HG03095 (cell line): ENCODE measurements around the gene DHRS11.

ENCODE experiments used
- ATAC-seq: cut with Tn5 transposase; IDR thresholded peaks from one replicate; pipeline ENCODE4 v1.9.1; 2021; ENCODE audit warnings: moderate library complexity; ENCODE audit not compliant: unreplicated experiment

The DHRS11 gene, protein sequence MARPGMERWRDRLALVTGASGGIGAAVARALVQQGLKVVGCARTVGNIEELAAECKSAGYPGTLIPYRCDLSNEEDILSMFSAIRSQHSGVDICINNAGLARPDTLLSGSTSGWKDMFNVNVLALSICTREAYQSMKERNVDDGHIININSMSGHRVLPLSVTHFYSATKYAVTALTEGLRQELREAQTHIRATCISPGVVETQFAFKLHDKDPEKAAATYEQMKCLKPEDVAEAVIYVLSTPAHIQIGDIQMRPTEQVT

DNA sequence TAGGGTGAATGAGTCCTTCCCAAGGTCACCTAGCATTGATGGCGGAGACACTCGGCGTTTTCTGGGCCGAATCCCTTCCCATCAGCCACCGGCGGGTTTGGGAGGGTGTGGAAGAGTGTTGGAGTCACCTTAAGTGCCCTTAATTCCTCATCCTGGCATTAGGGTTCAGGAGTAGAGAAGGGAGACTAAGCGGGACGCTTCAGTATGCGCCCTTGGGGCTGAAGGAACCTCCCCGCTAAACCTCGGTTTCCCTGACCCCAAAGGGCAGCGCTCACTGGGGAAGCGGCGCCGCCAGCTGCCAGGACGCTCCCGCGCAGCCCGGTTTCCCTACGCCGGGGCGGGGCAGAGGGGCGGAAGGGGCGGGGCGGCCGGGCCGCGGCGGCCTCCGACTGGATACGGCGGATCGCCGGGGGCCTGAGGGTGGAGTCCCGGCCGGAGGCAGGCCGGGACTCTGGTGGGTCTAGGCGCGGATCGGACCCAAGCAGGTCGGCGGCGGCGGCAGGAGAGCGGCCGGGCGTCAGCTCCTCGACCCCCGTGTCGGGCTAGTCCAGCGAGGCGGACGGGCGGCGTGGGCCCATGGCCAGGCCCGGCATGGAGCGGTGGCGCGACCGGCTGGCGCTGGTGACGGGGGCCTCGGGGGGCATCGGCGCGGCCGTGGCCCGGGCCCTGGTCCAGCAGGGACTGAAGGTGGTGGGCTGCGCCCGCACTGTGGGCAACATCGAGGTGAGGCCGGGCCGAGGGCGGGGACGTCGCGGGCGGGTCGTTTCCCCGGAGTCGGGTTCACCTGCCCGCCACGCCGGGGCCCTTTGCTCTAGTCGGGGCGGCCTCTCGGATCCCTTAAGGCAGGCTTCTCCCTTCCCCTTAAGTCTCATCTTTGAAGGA is at the start of gene DHRS11:
Gene DHRS11, plus strand, starts transcription at position 446 of the 882 bp plus-strand sequence. Its CDS starts 131 bp downstream, at position 577.
- ATAC-seq = peak; percentile 74

DNA sequence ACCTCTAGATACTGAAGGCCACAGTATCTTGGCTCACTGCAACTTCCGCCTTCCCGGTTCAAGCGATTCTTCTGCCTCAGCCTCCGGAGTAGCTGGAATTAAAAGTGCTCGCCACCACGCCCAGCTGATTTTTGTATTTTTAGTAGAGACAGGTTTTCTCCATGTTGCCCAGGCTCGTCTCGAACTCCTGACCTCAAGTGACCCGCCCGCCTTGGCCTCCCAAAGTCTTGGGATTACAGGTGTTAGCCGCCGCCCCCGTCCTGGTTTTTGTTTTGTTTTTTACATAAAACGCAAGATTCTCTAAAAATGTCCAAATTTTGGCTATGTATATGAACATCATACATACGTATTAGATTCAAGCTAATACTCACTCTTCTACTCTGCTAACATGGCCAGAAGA is 48.9 kb upstream of the DHRS11 start:
- no peak for ATAC-seq

DNA sequence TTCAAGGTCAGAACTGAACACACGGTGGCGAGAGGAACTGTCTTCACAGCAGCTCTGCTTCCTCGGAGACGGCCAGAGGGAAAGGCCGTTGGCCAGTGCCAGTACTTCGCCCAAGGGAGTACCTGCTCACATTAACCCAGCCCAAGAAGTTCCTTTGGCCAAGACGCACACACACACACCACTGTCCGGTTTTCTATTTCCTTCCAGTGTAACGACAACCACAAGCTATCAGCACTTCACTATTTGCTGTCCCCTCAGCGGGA is 47.7 kb upstream of the DHRS11 start:
- peak; percentile 12 for ATAC-seq

DNA sequence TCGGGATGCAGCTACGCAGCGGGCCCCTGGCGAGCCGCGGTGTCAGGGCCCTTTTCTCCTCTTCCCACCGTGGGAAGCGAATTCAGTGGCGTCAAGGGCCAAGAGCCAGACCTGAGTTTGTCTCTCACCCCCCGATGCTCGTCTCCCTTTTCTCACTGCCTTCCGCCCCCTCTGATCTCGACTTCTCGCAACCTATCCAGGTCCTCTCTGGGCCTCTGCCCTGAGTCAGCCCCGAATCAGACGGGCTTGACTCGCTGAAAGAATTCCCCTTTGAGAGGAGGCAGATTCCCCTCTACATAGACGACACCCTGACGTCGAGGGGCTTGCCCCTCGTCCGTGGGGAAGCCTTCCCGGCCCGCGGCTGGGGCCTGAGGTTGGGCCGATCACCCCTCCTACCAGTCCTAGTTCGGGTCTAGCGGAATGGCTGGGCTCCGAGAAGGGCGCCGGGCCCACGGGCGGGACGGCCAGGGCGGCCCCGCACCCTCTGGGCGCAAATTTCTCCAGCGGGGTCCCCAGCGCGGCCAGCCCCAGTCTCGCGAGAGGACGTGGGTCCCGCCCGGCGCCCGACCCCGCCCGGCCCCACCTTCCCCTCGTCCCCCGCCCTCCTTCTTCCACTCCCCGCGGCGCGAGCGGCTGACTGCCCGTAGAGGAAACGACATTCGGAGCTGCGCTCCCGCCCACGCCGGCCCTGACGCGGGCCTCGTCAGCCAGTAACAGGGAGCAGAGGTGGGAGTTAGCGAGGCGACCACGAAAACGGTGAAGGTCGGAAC is 47.2 kb upstream of the DHRS11 start, which contains the start of gene GGNBP2:
Gene GGNBP2, plus strand, starts transcription at position 613 of the 770 bp plus-strand sequence. CDS start 806 bp downstream, outside the sequence.
- ATAC-seq = peak; percentile 39

DNA sequence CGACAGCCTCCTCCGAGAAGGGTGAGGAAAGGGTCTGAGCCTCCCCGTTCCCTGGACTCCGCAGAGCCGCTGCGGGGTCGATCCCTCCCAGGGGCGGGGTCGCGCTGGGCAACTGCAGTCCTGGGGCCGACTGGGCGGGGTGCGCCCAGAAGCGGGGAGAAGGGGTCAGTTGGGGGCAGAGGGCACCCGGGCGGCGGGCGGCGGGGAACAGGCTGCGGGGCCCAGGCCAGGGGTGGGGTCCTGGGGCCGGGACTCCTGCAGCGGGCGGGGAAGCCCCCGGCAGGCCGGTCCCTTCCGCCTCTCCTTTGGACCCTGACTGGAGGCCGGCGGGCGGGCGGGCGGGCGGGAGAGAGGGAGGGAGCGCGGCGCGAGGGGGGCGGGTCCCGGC is 46.6 kb upstream of the DHRS11 start:
- peak; percentile 23 for ATAC-seq

DNA sequence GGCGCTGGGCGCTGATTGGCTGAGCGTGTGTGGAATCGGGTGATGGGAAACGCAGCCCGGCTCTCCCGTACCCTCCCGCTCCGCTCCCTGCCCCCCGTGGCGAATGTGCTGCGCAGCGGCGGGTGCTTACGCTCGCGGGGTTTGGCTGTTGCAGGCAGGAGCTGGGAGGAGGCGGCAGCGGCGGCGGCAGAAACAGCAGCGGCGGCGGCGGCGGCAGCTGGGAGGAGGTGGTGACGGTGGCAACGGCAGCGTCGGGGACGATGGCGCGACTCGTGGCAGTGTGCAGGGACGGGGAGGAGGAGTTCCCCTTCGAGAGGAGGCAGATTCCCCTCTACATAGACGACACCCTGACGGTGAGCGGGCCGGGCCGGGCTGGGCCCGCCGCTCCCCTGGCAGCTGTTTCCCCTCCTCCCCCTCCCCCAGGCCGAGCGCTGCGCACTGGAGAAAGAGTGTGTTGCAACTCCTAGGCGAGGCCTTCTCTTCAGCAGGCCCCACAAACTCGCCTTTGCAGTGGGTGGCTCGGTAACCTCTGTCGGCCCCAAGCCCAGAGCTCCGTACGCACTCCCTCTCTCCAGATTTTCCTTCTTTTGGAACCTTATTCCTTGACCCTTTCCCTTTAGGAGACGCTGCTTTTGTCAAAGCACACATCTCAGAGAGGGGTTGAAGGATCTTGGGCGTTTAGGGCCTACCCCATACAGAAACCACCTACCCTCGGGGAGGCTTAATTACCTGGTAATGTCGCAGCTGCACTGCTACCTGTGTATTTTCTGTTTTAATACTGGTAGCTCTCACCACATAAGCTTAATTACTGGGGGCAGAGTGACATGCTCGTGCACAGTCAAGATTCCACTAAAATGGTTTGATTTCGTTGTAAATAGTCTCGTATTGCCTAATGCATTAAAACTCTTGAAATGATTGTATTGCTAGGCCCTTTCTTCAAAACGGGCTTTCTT is 45.9 kb upstream of the DHRS11 start:
- ATAC-seq = peak; percentile 62

DNA sequence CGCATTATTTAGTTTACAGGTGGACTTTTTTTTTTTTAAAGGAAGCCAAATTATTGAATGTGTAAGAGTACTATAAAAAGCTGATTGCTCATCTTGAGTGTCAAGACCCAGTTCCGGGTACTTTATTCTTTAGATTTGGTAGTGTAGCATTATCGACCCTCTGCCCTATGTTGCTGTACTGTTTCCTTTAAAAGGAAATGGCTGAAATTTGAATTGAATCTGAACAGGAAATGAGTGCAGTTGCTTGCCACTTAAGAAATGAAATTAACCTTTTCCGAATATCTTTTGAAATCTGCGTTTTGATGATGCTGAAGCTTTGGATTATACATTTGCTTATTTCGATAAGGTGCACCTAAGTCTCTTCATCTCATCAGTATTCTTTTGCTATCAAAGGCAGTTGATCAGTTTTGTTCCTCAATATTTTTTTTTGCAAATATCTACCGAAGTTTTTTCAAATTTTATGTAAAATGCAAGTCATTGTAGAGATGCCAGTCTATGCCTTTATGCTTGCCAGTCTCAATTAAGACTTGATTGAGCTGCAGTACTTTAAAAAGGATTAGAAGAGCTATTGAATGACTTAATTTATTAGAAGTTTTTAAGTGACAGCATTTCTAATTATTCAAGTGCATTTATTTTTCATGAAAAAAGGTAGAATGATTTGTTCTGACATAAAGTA is 45.1 kb upstream of the DHRS11 start:
- ATAC-seq = no peak

DNA sequence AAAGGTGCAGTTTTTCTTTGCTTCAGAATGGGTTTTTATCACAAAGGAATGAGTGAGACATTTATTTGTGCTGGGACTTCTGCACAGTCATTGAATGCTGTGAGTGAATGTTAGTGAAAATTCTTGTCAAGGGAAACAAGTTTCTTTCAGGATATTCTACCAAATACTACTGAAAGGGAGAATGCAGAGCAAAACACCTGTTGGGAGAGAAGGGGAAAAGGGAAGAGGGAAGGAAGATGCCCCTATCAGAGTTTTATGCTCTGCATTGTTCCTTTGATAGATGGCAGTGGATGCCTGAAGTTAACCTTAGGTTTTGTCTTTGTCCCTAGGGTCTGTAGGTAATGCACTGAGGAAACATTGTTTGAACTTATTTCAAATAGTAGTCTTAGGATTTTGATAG is 43.9 kb upstream of the DHRS11 start:
- no peak for ATAC-seq

DNA sequence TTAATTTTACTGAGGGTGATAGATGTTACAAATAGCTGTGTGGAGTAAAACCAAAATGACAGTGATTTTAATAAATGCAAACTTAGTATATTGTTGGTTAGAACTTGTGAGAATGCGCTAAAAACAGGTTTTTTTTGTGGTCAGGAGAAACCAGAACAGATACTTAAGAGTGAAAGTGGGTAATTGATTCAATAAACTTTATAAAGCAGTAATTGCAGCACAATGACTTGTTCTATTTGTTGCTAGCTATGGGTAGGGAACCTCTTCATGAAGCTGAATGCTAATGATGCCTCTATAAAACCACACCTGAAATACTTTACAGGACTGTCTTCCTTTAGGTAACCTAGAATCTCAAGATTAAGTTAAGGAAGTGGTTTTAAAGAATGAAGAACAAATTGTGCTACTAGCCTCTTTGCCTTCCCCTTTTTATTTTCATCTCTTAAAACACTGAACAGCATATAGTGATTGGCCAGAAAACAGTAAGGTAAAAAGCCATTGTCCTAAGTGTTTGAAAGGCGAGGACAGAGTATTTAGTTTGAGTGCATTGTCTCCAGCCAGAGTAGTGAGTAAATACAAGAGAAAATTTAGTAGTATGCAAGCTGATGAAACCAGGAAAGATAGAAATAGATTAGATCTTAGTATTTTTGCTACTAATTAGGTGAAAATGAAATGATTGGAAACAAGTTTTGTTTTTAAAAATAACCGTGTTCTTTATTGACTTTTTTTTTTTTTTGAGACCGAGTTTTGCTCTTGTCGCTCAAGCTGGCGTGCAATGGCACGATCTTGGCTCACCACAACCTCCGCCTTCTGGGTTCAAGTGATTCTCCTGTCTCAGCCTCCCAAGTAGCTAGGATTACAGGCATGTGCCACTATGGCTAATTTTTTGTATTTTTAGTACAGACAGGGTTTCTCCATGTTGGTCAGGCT is 40.9 kb upstream of the DHRS11 start:
- ATAC-seq = no peak

DNA sequence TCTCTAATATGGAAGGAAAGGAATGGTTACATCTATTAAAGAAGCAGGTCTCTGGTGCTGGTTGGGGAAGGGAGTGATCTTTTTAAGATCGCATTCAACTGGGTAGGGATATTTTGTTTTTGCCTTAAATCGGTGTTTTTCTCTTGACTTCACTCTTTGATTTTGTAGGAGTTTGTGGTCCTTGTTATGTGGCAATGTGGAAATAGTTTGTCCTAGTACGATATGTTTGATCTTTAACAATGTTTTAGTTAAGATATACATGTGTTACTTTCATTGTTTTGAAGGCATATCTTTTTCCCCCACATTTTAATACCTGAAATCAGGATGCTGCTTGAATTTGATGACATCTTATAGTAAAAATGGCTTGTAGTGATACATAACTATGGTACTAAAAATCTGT is 38.2 kb upstream of the DHRS11 start:
- ATAC-seq = no peak

DNA sequence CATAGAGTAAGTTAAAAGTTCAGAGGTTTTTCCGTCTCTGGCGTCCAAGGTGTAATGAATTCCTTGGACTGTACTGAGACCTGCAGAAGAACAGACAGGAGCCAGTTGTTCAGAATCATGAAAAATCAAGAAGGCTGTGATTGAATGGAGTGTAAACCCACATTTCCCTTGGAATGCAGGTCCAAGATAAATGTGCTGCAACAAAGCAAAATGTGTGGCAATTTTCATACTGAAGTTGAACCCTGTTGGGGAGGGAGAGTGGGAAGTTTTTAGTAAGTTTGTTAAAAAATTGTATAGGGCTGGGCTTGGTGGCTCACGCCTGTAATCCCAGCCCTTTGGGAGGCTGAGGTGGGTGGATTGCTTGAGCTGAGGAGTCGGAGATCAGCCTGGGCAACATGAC is 25.6 kb upstream of the DHRS11 start:
- ATAC-seq = no peak

DNA sequence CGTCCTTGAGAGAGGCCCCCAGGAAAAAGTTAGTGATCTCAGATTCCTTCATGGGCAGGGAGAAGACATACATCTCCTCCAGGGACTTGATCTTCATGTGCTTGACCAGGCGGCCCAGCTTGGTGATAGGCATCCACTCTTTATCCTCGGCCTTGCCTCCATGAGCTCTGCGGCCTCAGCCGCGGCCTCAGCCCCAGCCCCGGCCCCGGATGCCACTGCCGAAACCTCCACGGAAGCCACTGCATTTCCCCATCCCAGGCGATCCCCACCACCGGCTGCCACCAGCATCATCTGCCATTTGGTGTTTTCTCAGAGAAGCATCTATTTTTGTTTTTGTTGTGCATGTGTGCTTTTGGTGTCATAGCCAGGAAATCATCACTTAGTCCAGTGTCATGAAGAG is 16.7 kb upstream of the DHRS11 start:
- no peak for ATAC-seq

DNA sequence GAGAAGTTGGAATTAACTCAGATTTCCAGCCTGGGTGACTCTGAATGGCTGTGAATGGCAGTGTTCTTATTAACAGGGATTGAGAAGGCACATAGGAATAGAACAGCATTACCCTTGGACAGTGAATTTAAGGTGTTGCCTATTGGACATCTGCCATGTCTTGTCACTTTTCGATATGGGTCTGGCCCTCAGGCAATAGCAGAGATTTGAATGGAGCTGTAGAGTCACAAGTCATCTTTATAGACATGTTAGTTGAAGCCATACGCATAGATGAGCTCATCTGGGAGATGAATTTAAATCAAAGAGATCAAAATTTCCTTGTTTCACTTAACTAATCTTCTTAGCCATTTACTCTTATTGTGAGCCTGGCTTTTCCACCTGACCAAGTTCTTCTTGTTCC is 14.9 kb upstream of the DHRS11 start:
- ATAC-seq = no peak

DNA sequence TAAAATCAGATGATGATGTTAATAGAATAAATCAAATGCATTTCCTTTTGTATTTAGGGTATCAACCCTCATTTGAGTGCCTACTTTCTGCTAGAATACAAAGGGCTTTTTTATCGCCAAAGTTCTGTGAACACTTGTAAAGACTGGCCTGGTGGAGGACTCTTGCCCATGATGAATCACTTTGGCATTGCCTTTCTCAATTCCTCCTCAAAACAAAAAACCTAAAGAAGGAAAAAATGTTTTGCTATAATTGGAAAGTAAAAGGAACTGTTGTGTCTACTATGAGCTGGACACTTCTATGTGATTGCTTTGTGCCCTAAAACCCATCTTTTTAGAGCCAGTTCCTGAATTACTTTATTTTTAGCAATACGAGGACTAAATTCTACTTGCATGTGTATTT is 13.0 kb upstream of the DHRS11 start:
- ATAC-seq = no peak

DNA sequence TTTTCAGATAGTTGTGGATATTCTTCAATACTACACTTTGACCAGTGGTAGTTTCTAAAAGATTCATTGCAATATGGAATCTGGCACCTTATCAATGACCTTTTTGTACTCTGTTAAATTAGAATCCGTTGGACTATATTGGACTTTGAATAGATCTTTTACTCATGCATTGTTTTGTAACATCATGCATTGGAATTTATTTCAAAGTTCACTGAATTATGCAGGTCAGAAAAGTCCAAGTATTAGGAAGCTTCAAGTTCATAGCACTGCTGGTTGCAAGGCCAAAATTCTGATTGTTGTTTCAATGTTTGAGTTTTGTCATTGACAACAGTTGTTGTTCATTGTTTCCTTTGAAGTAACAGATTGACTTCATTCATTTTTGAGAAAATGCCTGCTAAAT is 7.9 kb upstream of the DHRS11 start:
- ATAC-seq = no peak

DNA sequence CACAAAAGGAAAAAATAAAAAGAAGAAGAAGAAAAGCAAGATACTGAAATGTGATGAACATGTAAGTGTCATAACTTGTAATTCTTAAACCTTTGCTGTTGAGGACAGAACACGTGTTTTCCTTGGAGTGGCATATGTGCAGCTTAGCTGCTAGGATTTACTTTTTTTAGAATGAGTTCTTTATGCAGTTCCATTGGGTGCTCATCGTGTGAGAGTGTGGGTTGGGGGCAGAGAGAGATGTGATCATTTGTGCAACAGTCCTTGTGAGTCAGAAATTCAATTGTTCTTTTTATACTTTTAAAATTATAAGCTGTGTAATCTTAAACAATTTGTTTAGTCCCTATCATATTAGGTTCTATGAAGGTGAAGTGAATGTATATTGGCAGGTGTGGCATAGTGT is 5.5 kb upstream of the DHRS11 start:
- no peak for ATAC-seq

DNA sequence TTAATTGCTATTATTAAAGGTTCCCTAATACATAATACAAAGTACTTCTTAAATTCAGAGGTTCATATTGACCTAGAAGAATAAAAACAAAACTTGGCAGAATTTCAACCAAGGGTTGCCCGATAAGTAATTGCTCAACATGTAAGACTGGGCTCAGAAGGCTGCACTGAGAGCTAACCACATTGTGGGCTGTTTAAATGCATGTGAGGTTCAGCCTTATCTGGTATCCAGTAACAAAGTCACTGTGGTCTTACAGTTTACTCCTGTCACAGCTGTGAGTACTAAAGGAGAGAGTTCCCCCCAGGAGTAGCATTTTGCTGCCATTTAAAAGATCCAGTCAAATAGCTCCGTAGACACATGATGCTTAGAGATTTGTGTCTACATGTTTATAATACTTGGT is 1.6 kb upstream of the DHRS11 start:
- no peak for ATAC-seq

DNA sequence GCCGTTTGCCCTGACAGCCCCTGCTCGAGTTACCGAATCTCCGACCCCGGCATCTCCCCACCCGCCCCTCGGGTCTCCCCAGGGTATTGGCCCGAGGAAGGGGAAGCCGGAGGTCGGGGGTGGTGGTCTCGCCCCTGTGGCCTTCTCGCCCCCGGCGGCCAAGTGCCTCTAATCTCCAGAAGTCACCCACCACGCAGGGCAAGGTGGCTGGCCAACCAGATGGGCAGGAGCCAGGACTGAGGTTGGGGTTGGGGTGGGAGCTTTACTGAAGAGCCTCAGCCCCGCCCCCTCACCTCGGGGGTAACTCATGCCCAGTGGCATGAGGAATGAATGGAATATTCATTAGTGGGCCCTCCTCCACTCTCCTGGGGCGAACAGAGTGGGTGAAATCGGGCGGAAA is 637 bp downstream of the DHRS11 start:
- ATAC-seq = no peak

DNA sequence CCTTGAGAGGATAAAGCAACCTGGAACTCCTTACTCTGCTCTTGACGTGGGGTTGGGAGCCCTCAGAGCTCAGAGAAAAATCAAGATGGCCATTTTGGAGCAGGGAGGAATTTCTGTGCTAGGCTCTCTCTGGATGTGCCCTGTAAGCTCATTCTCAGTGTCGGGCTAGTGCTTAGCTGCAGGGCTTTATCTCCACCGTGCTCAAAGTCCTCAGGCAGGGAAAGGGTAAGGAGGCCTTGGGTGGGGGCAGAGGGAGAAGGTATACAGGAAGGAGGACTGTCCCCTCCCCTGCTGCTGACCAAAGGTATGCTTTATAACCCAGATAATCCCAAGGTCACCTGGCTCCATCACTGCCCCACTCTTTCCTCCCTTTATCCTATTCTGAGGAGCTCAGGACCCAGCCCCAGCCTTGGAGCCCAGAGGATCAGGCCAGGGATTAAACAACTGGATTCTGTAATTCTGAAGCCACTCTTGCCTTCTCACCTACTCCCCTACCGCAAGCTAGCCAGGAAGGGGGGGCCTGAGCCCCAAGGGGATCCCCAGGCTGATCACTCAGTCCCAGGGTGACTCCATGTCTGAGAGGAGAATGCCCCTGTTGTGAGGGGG is 1.1 kb downstream of the DHRS11 start:
- no peak for ATAC-seq
